Fibroblast of the conjunctiva (primary cell): ENCODE data around the gene GJD4.

Source experiments
- DNase-seq: peaks from one replicate; pipeline ENCODE4 v3.0.0-alpha.2; 2010; ENCODE audit warnings: low read depth

GJD4 gene

DNA sequence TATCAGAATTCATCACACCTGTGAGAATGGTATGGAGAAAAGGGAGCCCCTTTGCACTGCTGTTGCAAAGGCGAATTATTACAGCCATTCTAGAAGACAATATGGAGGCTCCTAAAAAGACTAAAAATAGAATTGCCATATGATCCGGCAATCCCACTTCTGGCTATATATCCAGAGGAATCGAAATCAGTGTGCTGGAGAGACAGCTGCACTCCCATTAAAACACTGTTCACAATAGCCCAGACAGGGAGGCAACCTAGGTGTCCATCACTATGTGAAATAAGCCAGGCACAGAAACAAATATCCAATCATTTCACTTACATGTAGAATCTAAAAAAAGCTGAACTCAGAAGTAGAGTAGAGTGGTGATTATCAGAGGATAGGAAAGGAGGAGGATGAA is 26.0 kb upstream of the GJD4 start:
- no peak for DNase-seq

DNA sequence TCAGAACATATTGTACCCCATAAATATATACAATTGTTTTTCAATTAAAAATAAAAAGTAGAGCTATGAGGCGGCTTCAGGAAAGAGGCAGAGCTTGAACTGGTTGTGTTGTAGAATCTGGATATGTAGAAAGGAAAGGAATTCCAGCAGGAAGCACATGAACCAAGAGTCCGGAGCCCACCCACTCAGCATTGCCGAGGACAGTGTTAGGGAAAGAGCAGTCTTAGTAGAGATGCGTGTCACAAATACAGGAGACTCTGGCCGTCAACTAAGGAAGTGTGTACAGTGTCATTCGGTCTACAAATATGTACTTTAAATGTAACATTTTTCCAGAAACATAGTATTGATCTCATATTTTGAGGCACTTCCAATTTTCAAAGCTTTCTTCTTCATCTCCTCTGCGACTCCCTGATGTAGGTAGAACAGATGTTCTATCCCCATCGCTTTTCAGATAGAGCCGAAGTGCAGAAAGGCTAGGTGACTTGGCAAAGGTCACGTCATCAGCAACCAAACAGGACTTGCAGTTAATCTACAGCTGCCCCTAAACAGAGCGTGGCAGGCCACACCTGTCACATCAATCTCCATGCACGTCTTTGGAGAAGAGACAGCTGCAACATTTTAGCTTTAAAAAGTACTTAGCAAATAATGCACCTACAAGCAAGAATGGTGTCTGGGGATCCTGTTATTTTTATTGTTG is 25.3 kb upstream of the GJD4 start:
- DNase-seq = no peak

DNA sequence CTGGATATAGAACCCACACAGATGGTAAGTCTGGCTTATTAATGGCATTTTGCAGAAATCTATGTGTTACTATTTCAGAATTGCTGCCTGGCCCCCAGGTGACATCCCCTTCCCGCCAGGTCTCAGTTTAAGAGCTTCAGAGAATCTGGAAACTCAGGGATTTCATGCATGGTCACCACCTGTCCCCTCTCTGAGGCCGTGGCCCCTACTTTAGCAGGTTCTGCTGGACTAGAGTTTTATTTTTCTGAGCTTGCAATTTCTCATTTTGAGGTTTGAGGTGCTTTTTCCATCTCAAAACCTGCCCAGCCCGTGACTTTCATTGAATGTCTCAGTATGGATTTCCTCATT is 24.7 kb upstream of the GJD4 start:
- no peak for DNase-seq

DNA sequence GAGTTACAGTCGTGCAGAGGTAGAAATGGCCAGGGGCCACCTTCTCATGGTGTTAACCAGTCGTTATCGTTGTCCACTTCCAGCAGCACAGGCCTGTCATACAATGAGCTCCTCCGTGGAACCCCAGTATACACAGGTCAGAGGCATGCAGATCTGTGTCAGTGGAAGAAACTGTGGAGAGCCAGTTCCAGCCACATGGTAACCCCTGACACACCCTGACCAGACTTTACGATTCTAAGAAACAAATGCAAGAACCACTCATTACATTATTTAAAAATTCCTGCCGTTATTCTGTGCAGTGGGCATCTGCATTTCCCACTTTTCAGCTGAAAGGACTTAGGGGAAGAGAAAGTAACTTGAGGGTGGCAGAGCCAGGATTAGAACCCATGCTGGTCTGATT is 23.5 kb upstream of the GJD4 start:
- DNase-seq = no peak

DNA sequence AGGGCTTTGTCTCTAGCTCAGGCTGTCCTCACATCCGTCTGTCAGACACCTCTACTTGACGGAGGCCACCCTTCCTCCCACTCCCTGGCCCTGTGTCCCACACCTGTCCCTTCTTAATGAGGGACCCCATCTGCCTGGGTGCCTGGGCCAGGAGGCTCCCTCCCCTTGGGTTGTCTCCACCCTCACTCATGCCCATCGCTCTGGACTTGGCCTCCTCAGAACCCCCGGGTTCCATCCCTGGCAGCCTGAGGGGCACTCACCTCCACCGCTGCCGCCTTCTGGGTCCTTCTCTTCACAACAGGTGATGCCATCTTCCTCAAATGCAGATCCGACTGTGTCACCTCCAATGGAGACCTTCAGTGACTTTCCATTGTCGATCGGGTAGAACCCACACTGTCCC is 20.2 kb upstream of the GJD4 start:
- DNase-seq = no peak

DNA sequence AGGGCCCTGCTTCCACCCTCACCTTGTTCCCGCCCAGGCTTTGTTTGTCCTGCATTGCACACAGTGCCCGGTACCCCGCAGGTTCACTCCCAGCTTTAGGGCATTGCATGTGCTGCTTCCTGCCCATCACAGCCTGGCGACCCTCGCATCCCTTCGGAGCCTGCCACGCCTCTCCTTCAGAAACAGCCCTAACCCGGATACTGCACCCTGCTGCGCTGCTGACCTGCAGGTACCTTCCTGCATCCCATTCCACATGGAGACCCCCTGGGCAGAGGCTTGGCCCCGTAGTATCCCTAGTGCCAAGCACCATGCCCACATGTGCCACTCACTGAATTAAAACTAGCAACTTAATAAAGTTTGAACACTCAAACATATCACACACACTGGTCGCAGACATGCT is 19.8 kb upstream of the GJD4 start:
- DNase-seq = no peak

DNA sequence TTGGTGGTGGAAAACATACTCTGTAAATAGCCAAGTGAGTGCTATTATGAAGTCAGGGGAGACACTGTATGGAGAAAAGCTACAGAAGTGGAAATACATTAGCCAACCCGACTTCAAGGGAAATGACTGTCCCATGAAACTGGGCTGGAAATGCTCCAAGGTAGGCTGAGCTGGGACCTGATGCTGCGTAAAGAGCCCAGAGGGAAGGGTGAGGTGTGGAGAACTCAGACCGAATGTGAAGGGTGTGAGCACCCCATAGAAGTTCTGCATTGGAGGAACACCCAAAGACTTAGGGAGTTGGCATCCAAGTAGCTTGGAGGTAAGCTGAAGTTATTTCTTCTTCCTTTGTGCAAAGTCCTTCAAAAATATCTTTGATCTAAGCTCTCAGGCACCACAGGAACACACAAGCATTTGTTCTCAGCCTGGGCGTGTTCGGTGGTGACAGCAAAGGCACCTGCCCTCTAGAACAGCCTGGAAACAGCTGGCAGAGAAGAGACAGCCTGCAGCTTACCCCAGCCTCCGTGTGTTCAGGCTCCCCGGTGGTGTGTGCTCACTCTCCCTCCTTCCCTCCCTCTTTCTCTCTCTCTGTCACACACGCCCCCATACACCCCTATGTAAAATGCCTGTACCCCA is 19.1 kb upstream of the GJD4 start:
- no peak for DNase-seq

DNA sequence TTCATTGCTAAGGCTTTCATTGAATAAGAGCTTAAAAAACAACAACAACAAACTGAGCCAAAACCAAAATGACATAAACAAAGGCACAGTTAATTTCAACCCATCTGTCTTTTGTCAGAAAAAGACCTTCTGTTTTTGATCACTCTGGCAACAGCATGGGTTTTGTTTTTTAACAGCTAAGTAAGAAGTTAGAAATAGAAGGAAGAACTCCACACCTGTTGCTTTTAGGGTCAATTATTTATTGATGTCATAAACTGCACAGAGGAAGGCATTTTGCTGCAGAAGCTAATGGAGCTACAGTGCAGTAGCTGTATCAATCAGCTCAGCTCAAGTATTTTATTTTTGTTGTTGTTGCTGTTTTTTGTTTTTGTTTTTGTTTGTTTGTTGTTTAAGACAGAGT is 16.3 kb upstream of the GJD4 start:
- DNase-seq = no peak

DNA sequence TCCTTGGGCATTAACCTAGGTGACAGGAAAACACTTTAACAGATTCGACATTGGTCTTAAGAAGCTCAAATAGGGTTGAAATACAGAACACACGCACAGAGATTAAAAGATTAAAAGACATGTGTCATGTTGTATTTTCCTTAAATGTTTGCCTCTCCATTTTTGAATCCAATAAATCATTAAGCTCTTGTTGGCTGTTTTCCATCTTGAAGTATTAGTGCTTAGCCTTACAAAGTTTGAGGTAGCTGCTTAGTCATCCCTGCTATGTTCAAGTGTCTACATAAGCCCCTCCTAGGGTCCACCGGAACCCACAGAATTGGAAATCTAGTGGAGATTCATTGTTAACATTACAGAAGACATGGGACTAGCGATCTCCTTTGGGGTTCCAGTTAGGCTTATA is 12.7 kb upstream of the GJD4 start:
- DNase-seq = no peak

DNA sequence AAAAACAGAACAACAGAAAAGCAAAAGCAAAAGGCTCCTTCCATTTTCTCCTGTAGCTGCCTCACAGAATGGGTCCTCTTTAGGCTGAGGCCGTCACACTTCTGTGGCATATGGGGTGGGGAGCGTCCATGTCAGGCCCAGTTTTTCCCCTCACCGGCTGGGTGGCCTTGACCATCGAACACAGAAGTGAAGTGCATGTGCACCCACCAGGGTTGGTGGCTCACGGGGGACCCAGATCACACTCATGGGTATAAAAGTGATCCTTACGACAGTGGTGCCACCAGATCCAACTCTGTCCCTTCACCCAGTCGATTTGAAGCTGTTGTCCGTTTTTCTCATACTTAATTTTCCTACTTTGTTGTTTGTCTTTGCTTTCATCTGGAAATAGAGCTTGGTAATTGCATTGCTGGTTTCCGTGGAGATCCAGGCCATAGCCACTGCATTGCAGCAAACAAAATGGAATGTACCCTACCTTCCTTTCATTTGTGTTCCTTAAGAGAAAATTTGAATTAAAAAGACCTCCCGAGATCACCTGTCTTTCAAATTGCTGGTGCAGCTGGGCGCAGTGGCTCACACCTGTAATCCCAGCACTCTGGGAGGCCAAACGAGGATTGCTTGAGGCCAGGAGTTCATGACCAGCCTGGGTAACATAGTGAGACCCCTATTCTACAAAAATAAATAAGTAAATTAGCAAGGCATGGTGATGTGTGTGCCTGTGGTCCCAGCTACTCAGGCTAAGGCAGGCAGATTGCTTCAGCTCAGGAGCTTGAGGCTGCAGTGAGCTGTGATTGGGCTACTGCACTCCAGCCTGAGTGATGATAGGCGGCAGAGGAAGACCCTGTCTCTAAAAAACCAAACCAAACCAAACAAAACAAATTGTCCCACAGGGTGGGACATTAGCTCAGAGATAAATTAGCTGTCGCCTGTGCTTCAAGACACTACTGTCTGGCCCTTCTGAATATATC is 10.7 kb upstream of the GJD4 start:
- no peak for DNase-seq

DNA sequence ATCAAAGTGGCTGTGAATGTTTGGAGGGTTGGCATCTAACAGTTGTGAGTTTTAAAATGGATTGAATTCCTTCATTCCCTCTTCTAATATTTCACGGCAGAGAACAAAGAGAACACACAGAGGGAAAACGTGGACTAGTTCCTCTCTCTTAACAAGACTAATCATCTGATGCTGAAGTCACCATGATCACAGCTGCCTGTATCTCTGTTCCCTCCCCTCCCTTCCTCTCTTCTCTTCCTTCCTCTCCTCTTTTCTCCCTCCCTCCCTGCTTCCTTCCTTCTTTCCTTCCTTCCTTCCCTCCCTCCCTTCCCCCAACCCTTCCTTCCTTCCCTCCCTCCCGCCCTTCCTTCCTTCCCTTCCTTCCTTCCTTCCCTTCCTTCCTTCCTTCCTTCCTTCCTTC is 10.0 kb upstream of the GJD4 start:
- DNase-seq = no peak

DNA sequence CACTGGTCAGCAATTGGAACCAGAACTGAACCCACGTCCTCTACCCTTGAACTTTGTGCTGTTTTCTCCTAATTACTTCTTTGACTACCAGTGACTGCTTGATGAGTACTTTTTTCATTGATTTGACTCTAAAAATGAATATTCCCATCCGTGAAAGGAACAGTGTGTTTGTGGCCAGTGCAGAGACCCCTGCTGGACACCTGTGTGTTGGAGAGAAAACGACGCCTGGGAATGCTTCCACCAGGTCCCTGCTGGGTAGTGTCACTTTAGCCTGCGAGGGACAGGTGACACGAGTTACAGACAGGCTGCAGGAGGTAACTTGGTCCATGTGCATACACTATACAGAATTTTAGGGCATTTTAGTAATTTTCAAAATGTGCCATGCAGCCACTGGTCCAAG is 6.8 kb upstream of the GJD4 start:
- DNase-seq = no peak

DNA sequence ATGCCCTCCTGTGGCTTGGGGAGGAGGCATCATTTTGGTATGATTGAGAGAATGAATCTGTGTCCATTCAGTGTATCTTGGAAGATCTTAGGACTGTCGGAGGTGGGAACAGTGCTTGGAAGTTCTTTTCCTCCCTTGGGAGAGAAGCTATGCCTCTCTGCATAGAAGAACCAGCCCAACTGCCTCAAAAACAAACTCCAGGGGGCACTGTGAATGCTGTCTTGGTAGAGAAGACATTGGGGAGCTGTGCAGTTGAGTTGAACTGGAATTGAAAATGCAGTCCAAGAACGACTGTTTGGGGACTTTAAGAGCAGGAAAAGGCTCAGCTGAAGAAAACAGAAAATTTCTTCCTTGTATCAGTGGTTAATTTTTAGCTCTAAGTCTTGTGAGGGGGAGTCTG is 4.9 kb upstream of the GJD4 start:
- no peak for DNase-seq

DNA sequence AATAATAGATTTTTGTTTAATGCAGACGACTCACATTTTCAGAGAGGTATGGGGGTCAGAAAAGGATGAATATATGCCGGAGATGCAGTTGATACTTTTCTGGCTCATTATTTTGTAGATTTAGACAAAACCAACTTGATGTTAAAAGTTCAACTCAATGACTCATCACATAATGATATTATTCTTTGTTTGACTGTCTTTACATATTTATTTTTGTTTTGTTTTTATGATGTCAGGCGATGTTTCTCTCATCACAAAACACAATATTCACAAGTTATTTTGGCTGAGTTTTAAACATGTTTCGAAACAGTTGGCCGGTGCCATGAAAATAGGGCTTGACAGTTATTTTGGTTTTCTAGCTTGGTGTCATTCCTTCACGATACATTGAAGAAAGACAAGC is 1.3 kb downstream of the GJD4 start:
- DNase-seq = no peak

DNA sequence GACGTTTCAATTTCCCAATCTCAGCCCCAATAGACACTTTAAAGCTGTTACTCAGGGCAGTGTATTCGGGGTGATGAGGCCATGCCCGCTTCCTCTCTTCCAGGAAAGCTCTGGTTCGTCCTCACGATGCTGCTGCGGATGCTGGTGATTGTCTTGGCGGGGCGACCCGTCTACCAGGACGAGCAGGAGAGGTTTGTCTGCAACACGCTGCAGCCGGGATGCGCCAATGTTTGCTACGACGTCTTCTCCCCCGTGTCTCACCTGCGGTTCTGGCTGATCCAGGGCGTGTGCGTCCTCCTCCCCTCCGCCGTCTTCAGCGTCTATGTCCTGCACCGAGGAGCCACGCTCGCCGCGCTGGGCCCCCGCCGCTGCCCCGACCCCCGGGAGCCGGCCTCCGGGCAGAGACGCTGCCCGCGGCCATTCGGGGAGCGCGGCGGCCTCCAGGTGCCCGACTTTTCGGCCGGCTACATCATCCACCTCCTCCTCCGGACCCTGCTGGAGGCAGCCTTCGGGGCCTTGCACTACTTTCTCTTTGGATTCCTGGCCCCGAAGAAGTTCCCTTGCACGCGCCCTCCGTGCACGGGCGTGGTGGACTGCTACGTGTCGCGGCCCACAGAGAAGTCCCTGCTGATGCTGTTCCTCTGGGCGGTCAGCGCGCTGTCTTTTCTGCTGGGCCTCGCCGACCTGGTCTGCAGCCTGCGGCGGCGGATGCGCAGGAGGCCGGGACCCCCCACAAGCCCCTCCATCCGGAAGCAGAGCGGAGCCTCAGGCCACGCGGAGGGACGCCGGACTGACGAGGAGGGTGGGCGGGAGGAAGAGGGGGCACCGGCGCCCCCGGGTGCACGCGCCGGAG is 2.6 kb downstream of the GJD4 start:
- no peak for DNase-seq

DNA sequence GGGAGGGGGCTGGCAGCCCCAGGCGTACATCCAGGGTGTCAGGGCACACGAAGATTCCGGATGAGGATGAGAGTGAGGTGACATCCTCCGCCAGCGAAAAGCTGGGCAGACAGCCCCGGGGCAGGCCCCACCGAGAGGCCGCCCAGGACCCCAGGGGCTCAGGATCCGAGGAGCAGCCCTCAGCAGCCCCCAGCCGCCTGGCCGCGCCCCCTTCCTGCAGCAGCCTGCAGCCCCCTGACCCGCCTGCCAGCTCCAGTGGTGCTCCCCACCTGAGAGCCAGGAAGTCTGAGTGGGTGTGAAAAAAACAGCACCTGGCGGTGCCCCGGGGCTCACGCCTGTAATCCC is 3.2 kb downstream of the GJD4 start:
- no peak for DNase-seq

DNA sequence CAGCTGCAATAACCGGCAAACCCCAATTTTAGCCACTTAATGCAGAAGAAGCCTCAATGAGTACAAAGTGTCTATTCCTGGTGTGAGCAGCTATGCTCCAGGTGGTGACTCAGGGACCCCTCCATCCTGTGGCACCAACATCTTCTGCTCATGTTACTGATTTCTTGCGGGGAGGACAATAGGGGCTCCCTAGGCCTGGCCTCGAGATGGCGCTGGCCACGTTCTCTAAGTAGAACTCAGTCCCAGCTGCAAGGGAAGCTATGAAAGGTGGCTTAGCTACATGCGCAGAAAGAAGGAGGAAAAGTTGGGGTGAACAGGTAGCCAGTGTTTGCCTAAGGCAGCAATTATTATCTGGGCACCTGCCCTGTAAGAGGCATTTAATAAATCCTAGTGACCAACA is 6.6 kb downstream of the GJD4 start:
- no peak for DNase-seq

DNA sequence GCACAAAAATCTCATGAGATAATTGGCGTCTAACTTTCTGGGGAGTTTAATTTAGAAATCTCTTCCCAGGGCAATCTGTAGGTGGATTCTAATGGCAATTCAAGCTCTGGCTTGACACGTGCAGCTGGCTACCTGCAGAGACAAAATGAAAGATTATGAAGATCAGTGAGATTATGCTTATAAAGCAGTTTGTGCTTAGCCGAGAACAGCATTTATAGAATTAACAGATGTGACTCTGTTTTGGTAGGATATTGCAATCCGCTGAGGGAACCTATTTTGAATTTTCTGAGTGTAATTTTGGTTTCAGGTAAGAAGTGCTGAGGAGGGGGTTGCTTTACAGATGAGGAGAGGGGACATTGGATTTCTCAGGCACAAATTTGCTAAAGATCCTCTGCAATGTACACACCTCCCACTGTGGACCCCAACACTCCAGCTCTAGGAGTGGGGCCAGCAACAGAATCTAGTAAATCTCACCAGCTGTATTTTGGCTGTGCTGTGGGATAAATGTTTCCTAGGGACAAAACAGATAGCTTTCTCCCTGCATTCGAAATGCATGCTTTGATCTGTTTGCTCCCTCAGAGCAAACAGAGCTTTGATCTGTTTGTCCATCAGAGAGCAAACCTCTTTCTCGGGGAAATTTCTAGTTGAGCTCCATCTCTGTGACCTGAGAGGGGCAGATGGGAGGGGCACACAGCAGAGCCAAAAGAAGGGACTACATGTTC is 7.4 kb downstream of the GJD4 start:
- DNase-seq = no peak

DNA sequence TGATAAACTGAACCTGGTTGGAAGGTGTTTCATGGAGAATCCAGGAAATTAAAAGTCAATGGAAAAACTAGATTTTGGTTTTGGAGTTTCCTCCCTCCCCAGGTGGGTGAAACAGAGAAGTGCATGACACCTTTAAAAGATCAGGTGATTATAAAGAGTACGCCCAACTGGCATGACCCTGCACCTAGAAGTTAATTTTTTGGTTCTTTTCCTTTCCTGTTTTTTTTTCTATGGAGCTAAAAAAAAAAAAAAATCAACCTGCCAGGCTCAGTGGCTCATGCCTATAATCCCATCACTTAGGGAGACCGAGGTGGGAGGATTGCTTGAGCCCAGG is 7.9 kb downstream of the GJD4 start:
- DNase-seq = no peak

DNA sequence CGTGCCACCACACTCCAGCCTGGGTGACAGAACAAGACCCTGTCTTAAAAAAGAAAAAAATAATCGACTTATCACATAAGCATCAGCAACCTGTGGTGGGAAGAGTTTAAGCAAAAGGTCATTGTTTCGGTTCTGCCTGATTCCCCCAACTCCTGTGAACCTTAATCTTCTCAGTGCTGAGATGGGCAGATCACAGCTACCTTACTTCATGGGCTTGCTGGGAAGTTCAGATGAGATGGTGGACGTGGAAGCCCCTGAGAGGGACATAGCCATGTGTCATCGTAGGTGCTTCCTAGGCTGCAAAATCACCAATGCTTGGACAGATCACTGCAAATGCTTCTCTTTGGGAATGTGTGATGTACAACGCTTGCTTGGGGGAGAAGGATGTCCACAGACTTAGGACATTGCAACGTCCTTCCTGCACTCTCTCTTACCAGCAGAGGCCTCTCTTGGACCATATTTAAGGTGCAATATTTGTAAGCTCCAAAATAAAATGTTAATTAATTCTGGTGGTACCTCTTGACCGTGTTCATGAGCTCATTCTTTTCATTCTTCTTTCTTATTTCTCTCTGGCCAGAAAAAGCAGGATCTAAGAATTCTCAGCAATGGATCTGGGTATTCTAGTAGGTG is 8.6 kb downstream of the GJD4 start:
- DNase-seq = no peak

DNA sequence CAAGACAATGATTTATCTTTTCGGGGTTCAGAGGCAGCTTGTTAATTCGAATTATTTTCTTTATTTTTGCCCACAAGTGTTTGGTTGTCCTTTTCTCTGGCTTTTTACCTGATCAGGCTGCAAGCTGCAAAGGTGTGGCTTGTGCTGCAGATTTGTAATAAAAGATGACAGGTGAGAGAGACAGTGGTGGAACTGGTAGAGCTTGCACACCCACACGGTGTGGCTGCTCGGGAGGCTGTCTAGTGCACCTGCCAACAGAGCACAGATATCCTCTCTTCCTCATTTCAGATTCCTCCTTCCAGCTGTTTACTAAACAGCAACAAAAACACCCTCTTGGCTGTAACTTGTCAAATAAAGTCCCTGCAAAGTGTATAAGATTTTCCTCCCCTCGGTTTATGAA is 9.2 kb downstream of the GJD4 start:
- no peak for DNase-seq
